Breast epithelium (tissue), 4 donors: ENCODE results near the gene HIVEP3. TPM values are rescaled to one million over a fixed set of nuclear protein-coding genes. Genes with fewer than 3 reads are reported as not detected.

Source experiments
- DNase-seq, 2 donors: peaks; one replicate each; pipeline ENCODE4 v3.0.0-alpha.2; 2019; ENCODE audit warnings: low spot score in 2 of 2
- H3K27ac ChIP-seq, 2 donors: fragments of 200-600 bp; sonication (generic) in 1 of 2; one replicate each; pipeline ENCODE4 v1.5.1; 2016 to 2019; ENCODE audit warnings: mild to moderate bottlenecking in 1 of 2
- H3K27me3 ChIP-seq, 2 donors: fragments of 200-600 bp; sonication (generic) in 1 of 2; one replicate each; pipeline versions ENCODE4 v1.5.1 to v1.6.0; 2017 to 2019; ENCODE audit warnings: control low read depth in 1 of 2, mild to moderate bottlenecking in 1 of 2
- H3K36me3 ChIP-seq: fragments of 200-600 bp; one replicate; pipeline ENCODE4 v1.5.1; 2019
- H3K4me1 ChIP-seq, 2 donors: fragments of 200-600 bp; sonication (generic); one replicate each; pipeline ENCODE4 v1.5.1; 2016 to 2019; ENCODE audit warnings: control low read depth in 1 of 2
- H3K4me3 ChIP-seq, 3 donors: fragments of 200-600 bp; sonication (generic); 1 replicate in 2 of 3; 2 replicates in 1 of 3; pipeline ENCODE4 v1.5.1; 2016 to 2019; ENCODE audit warnings: mild to moderate bottlenecking in 3 of 3, moderate library complexity in 2 of 3
- H3K9me3 ChIP-seq, 2 donors: fragments of 200-600 bp; sonication (generic) in 1 of 2; one replicate each; pipeline ENCODE4 v1.5.1; 2016 to 2019; ENCODE audit warnings: control low read depth in 1 of 2
- POLR2A ChIP-seq: fragments of 450-650 bp; IDR thresholded peaks from one replicate; pipeline ENCODE4 v1.6.1; 2016; ENCODE audit warnings: antibody characterized with exemption, mild to moderate bottlenecking, moderate library complexity
- POLR2AphosphoS5 ChIP-seq, 3 donors: sonication (generic); formaldehyde crosslinking; IDR thresholded peaks; one replicate each; pipeline ENCODE4 v1.6.1; 2017; ENCODE audit warnings: antibody characterized with exemption in 3 of 3
- intact Hi-C: fragments of 100-400 bp; cut with DNase I; formaldehyde crosslinking; loops from one replicate; pipeline ENCODE4 v1.15.1; 2023; ENCODE audit warnings: low total_unique reads
- total RNA-seq, 3 donors: library from RNA; depleted of rRNA; stranded (reverse); fragments of >200 nt; gene quantifications; one replicate each; pipeline ENCODE4 v1.1.0, GENCODE V29; 2016
- TF ChIP-seq, protein P1 (sequence below), 3 donors: fragments of 450-650 bp; IDR thresholded peaks; one replicate each; pipeline ENCODE4 v1.5.1; 2016 to 2017; ENCODE audit warnings: antibody characterized with exemption in 3 of 3, mild to moderate bottlenecking in 3 of 3, moderate library complexity in 3 of 3

The HIVEP3 gene
- total RNA-seq, 3 donors from 2014 or later, result 3.5 to 13.5 (median 9.2) TPM

DNA sequence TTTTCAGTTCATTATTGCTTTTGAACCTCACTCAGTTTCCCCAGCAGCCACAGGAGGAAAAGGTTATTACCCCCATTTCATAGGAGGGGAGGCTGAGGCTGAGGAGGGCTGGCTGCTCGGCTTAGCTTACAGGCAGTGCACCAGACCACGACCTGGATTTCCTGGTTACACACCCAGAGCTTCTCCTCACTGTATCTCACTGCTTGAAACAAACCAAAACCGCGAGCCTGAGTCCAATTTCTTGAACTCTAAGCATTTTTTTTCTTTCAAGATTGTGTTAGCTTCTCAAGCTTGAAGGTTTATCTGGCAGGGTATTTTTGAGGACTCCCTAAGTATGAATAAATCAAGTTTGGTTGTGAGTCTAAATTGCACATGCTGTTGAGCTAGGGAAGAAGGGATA lies 245.3 kb downstream of the HIVEP3 start:
- H3K4me3 ChIP-seq, result no peak overlapping the region
- H3K36me3 ChIP-seq, result no peaks in the 10 kb centered on the region
- TF ChIP-seq POLR2AphosphoS5 (IDR thresholded peaks at IDR 0.05) (no peak), POLR2A (no peak)
- TF ChIP-seq, protein P1, sequence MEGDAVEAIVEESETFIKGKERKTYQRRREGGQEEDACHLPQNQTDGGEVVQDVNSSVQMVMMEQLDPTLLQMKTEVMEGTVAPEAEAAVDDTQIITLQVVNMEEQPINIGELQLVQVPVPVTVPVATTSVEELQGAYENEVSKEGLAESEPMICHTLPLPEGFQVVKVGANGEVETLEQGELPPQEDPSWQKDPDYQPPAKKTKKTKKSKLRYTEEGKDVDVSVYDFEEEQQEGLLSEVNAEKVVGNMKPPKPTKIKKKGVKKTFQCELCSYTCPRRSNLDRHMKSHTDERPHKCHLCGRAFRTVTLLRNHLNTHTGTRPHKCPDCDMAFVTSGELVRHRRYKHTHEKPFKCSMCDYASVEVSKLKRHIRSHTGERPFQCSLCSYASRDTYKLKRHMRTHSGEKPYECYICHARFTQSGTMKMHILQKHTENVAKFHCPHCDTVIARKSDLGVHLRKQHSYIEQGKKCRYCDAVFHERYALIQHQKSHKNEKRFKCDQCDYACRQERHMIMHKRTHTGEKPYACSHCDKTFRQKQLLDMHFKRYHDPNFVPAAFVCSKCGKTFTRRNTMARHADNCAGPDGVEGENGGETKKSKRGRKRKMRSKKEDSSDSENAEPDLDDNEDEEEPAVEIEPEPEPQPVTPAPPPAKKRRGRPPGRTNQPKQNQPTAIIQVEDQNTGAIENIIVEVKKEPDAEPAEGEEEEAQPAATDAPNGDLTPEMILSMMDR (IDR thresholded peaks at IDR 0.05), result no peak
- peak overlapping the region; percentile 87 to 91 for H3K27ac ChIP-seq
- H3K27me3 ChIP-seq, result no peaks in the 10 kb centered on the region
- intact Hi-C loops, result no loop called here
- peaks cover 8 to 19% of the 10 kb centered on the region in 2 donors for H3K4me1 ChIP-seq
- no peaks in the 10 kb centered on the region for H3K9me3 ChIP-seq
- DNase-seq, result peak in 1 of 2 donors; percentile 46

DNA sequence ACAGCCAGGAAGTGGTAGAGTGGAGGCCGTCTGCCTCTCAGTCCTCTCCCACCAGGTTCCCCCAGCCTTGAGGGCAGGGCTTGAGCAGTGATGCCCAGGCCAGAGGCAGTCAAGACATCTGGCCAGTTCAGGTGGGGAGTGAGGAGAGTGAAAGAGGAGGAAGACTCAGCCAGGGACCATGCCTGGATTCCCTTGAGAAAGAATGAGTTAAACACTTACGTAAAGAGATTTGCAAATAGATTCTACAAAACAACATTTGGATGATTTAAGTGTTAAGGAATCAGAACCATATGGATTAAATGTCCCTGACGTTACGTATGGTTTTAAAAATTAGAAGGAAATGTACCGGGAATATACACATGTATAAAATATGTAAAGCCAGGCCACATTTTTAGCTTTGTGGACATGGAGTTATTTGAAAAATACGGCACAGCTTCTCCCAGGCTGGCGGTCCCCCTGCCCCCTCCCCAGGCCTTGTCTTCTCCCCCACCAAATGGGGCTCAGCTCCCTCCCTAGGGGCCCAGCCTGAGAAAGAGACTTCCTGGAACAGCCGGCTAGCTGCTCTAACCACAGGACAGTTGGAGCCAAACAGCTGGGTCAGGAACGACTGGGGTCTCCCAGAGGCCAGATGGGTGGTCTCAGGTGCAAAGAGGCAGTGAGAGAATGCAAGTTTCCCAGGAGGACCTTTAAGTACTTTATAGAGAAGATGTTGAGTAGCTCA lies 245.9 kb downstream of the HIVEP3 start:
- Histone ChIP-seq H3K27ac (peak overlapping the region; percentile 87 to 91), H3K4me3 (no peak overlapping the region), H3K9me3 (no peaks in the 10 kb centered on the region), H3K36me3 (no peaks in the 10 kb centered on the region), H3K27me3 (no peaks in the 10 kb centered on the region), H3K4me1 (peaks cover 4 to 16% of the 10 kb centered on the region in 2 donors)
- intact Hi-C loops, result no loop called here
- peak in 1 of 2 donors; percentile 44 for DNase-seq
- TF ChIP-seq, protein P1 (IDR thresholded peaks at IDR 0.05), result no peak
- TF ChIP-seq POLR2AphosphoS5 (IDR thresholded peaks at IDR 0.05), result no peak
- no peak for TF ChIP-seq POLR2A

DNA sequence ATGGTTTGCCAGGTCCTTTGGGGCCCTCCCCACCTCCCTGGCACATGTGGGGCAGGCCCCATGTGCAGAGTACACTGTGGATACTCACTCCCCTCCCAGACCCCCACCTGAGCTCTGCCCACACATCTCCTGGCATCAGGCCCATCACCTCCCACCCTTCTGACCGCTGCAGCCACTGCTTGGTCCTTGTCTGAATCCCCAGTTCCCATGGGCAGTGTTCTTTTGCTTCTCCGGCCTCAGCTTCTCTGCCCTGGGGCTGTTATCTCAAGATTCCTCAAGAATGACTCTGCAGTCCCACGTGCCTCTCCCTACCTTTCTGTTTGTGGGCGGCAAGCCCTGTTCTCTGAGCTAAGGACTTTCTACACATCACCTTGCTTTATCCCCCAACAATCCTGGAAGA lies 246.5 kb downstream of the HIVEP3 start:
- Histone ChIP-seq H3K36me3 (no peaks in the 10 kb centered on the region), H3K9me3 (no peaks in the 10 kb centered on the region), H3K4me3 (no peak overlapping the region), H3K4me1 (peaks cover 4 to 21% of the 10 kb centered on the region in 2 donors), H3K27me3 (no peaks in the 10 kb centered on the region), H3K27ac (peak overlapping the region; percentile 87 to 91)
- peak; percentile 77 to 88 for DNase-seq
- intact Hi-C loops, result no loop called here
- TF ChIP-seq POLR2A (no peak), POLR2AphosphoS5 (IDR thresholded peaks at IDR 0.05) (peak in 1 of 3 donors; percentile 40)

DNA sequence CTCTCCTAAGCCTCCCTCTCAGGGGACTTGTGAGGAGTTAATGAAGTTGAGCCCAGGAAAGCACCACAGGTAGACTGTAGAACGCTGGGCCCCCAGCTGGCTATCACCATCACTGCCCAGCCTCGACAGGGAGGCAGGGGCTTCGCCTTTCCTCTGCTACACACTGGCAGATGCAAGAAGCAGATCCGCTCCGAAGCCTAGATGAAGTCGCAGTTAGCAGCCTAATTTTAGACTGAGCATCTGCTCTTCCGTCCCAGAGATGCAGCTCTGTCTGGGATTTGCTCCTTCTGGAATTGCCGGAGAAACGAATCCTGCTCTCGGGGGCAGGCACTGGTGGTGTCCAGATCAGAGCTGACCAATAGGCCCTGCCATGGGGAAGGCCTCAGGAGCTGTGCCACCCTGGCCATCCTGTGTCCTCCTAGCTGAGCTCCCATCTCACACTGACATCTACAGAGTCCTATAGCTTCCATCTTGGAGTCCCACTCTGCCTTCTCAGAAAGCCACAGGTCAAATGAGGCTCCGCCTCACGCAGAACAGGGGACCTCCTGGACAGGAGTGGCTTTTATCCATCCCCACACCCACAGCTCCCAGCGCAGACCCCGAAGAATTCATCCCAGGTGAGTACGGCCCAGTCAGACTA lies 247.5 kb downstream of the HIVEP3 start:
- no peak overlapping the region for H3K4me3 ChIP-seq
- no peaks in the 10 kb centered on the region for H3K27me3 ChIP-seq
- intact Hi-C loops, result no loop called here
- peaks cover 4 to 31% of the 10 kb centered on the region in 2 donors for H3K4me1 ChIP-seq
- no peaks in the 10 kb centered on the region for H3K9me3 ChIP-seq
- H3K27ac ChIP-seq, result peak overlapping the region; percentile 87 to 91
- TF ChIP-seq POLR2AphosphoS5 (IDR thresholded peaks at IDR 0.05) (no peak), POLR2A (no peak)
- TF ChIP-seq, protein P1 (IDR thresholded peaks at IDR 0.05), result no peak
- peak in 1 of 2 donors; percentile 35 for DNase-seq
- no peaks in the 10 kb centered on the region for H3K36me3 ChIP-seq

DNA sequence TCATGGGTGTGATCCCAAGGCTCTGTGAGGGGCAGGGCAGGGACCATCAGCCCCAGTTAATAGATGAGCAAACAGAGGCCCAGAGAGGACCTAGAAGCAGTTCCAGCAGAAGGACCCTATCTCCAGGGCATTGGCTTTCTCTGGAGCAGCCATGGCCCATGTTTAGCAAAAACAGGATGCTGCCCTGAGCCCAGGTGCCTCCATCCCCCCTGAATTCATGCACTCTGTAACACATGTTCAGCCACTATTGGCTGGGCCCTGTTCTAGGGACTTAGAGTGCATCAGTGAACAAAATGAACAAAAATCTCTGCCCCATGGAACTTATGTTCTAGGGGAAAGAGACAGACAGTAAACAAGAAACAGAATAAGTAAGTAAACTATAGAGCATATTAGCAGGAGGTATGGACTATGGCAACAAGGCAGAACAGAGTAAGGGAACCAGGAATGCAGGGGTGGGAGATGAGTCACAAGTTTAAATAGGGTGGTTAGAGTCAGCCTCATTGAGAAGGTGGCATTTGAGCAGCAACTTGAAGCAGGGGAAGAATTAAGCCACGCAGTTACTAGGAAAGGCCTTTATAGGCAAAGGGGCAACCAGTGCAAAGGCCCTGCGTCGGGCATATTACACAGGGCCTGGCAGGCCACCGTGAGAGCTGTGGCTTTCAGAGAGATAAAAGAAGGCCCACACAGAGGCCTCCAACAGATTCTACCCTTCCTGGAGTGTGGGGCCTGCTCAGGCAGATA lies 248.3 kb downstream of the HIVEP3 start:
- Histone ChIP-seq H3K4me3 (no peak overlapping the region), H3K4me1 (peaks cover 4 to 32% of the 10 kb centered on the region in 2 donors), H3K9me3 (no peaks in the 10 kb centered on the region), H3K27me3 (no peaks in the 10 kb centered on the region), H3K36me3 (no peaks in the 10 kb centered on the region), H3K27ac (peak overlapping the region; percentile 30 to 91)
- intact Hi-C loops, result no loop called here
- no peak for TF ChIP-seq POLR2A
- TF ChIP-seq, protein P1 (IDR thresholded peaks at IDR 0.05), result no peak
- no peak for TF ChIP-seq POLR2AphosphoS5 (IDR thresholded peaks at IDR 0.05)
- DNase-seq, result peak in 1 of 2 donors; percentile 19
